ENCODE results near the gene EMD. TPM values are rescaled to one million over a fixed set of nuclear protein-coding genes. Genes with fewer than 3 reads are reported as not detected.
A peak's percentile ranks its signal among the peaks of the same experiment; 100 is the strongest.

Gene EMD
- total and polyA plus RNA-seq, 10 of the 15 experiments (the other 5 are each of a cell fraction or from before 2014, with no cell fraction given), result 0.76 to 100 (median 43.2) TPM

GRCh38 chrX:154372612-154373022, 6.5 kb upstream of the EMD start:
- Histone ChIP-seq H3K9ac (ENCODE audit: control insufficient read depth, insufficient read depth, low read length) (peak overlapping the region; percentile 56), H3K4me3 (no peak overlapping the region), H3K36me3 (ENCODE audit: control insufficient read depth in 2 of 2, insufficient read depth in 2 of 2, low read length in 1 of 2) (peaks cover 0 to 4% of the 10 kb centered on the region in 2 experiments; a peak in 2 of 4 replicates), H3K27ac (ENCODE audit: control insufficient read depth, insufficient read depth) (peak overlapping the region; percentile 58; the same call in 1 of the 2 replicates), H3K79me2 (ENCODE audit: control insufficient read depth, insufficient read depth, low read length) (peaks cover 33% of the 10 kb centered on the region), H4K20me1 (ENCODE audit: control insufficient read depth, insufficient read depth) (no peaks in the 10 kb centered on the region), H3K4me2 (ENCODE audit: control insufficient read depth, insufficient read depth) (peak overlapping the region; percentile 74), H3K9me3 (replicated peaks; ENCODE audit: control insufficient read depth, insufficient read depth, low read length) (no peaks in the 10 kb centered on the region; the same call in 2 of the 3 replicates), H2AFZ (ENCODE audit: control insufficient read depth, low read depth, low read length) (no peak overlapping the region), H3K4me1 (ENCODE audit: control insufficient read depth, insufficient read depth, low read length) (peaks cover 11% of the 10 kb centered on the region), H3K27me3 (replicated peaks in 1 of 2; ENCODE audit: control insufficient read depth in 2 of 2, insufficient read depth in 2 of 2, low read length in 1 of 2) (no peaks in the 10 kb centered on the region)
- ChIA-PET SMC1A (ENCODE audit: uncharacterized antibody, unreplicated experiment) (interaction anchor here (1.5 to 2.0 kb wide), 3 partner anchors 10 to 155 kb away, joined by 7 to 10 read pairs (median 10); partner anchors contain the start of gene RPL10), POLR2A (interaction anchor here (1.0 to 1.8 kb wide), 5 partner anchors 26 to 162 kb away, joined by 4 to 7 read pairs (median 5); partner anchors contain the start of genes ATP6AP1, RPL10 and SLC10A3), CTCF (interaction anchor here (0.7 to 2.0 kb wide), 18 partner anchors 10 to 406 kb away, joined by 3 to 21 read pairs (median 6); partner anchors contain the start of genes ATP6AP1, IKBKG and RPL10), RAD21 (ENCODE audit: unreplicated experiment) (interaction anchor here (0.8 to 2.4 kb wide), 5 partner anchors 9 to 161 kb away, joined by 3 to 12 read pairs (median 10); partner anchors contain the start of gene ATP6AP1)
- DNase-seq (ENCODE audit: low read depth, low spot score), result peak; percentile 31
- in situ Hi-C loops (cut with MboI), result loop anchor here (5.0 kb wide), 1 partner anchor 440 kb away; no protein-coding TSS in a partner anchor
- intact Hi-C loops (cut with micrococcal nuclease; ENCODE audit: unreplicated experiment), result loop anchor here (2.0 to 10.0 kb wide), 3 partner anchors 52 to 445 kb away; partner anchors contain the start of genes ARHGAP4 and ATP6AP1
- no peak for FAIRE-seq
- peak; percentile 59 for ATAC-seq
- BruUV-seq (replicated peaks), result no TSS peak
- WGBS (ENCODE audit: insufficient coverage, insufficient replicate concordance, low lambda C conversion rate, missing lambda C conversion rate), result 18% methylated on average over 5 of the region's 5 CpGs
- TF ChIP-seq RFX5 (IDR thresholded peaks at IDR 0.05; ENCODE audit: low read depth, low read length), result no peak
- no peak for TF ChIP-seq REST (IDR thresholded peaks at IDR 0.05; ENCODE audit: low read depth, low read length)
- TF ChIP-seq EP300 (IDR thresholded peaks at IDR 0.05; ENCODE audit: borderline replicate concordance in 1 of 2, control insufficient read depth in 1 of 2, low read depth in 2 of 2, low read length in 2 of 2), result no peak
- TF ChIP-seq ZSCAN29 (IDR thresholded peaks at IDR 0.05), result no peak
- TF ChIP-seq RAD51 (IDR thresholded peaks at IDR 0.05), result peak; percentile 68; the same call in 1 of the 2 replicates
- TF ChIP-seq PBX3 (IDR thresholded peaks at IDR 0.05; ENCODE audit: insufficient replicate concordance, low read depth, low read length), result no peak
- no peak for TF ChIP-seq TCF7 (IDR thresholded peaks at IDR 0.05; ENCODE audit: borderline replicate concordance)
- no peak for TF ChIP-seq ZNF622 (IDR thresholded peaks at IDR 0.05)
- no peak for TF ChIP-seq RAD21 (IDR thresholded peaks at IDR 0.05; ENCODE audit: insufficient read depth, low read depth, low read length)
- no peak for TF ChIP-seq RCOR1 (conservative IDR thresholded peaks at IDR 0.05; ENCODE audit: low read depth, low read length)
- TF ChIP-seq KLF5 (IDR thresholded peaks at IDR 0.05; ENCODE audit: partially characterized antibody), result no peak
- no peak for TF ChIP-seq STAT1 (conservative IDR thresholded peaks at IDR 0.05)
- no peak for TF ChIP-seq ESRRA (IDR thresholded peaks at IDR 0.05; ENCODE audit: low read length)
- peak; percentile 50; the same call in 1 of the 2 replicates for TF ChIP-seq MAX (IDR thresholded peaks at IDR 0.05; ENCODE audit: low read depth, low read length)
- no peak for TF ChIP-seq SIX5 (IDR thresholded peaks at IDR 0.05; ENCODE audit: low read depth, low read length, severe bottlenecking)
- peak; percentile 53; the same call in 1 of the 2 replicates for TF ChIP-seq MXI1 (IDR thresholded peaks at IDR 0.05; ENCODE audit: low read depth, low read length)
- TF ChIP-seq EGR1 (IDR thresholded peaks at IDR 0.05; ENCODE audit: borderline replicate concordance in 1 of 2, low read depth in 2 of 2, low read length in 2 of 2), result no peak
- peak; percentile 84 to 92 for TF ChIP-seq SRF (IDR thresholded peaks at IDR 0.05; ENCODE audit: low read depth in 2 of 2, low read length in 2 of 2)
- no peak for TF ChIP-seq CEBPB (IDR thresholded peaks at IDR 0.05; ENCODE audit: borderline replicate concordance in 1 of 2, low read depth in 2 of 2, low read length in 2 of 2)
